ENCODE results near the gene TOR1A. TPM values are rescaled to one million over a fixed set of nuclear protein-coding genes. Genes with fewer than 3 reads are reported as not detected.
"Not testable (repeated sequence)": the region's sequence is repeated elsewhere in the genome, so short reads cannot be mapped to it uniquely, and the experiment has no call there.

The TOR1A gene
- total and polyA plus RNA-seq, 2 experiments from 2014 or later: 73.6 to 101 TPM

DNA sequence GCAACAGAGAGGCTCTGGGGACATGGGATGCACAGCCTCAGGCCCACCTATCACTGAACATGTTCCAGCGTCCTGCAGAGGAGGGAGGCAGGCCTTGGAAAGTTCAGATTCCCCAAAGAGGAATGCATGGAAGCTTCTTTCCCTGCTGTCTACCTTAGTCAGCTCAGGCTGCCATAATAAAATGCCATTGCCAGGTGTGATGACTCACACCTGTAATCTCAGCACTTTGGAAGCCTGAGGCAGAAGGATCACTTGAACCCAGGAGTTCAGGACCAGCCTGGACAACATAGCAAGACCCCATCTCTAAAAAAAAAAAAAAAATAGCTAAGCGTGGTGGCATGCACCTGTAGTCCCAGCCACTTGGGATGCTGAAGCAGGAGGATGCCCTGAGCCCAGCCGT, 45.5 kb downstream of the TOR1A start:
- WGBS, 2 experiments (ENCODE audit: low coverage in 1 of 2, low lambda C conversion rate in 2 of 2, missing lambda C conversion rate in 2 of 2): 72% methylated on average over 3 of the region's 3 CpGs
- no peak overlapping the region for H3K4me3 ChIP-seq
- H3K36me3 ChIP-seq (ENCODE audit: low read depth): no peaks in the 10 kb centered on the region
- H3K27me3 ChIP-seq (replicated peaks; ENCODE audit: insufficient read depth): no peaks in the 10 kb centered on the region
- in situ Hi-C loops (cut with MboI): no loop called here
- H3K27ac ChIP-seq: no peak overlapping the region
- peaks cover 16% of the 10 kb centered on the region for H3K4me1 ChIP-seq (ENCODE audit: insufficient read depth)
- TF ChIP-seq EZH2 (IDR thresholded peaks at IDR 0.05; ENCODE audit: insufficient read depth, poor library complexity, severe bottlenecking) (no peak), EZH2phosphoT487 (IDR thresholded peaks at IDR 0.05; ENCODE audit: insufficient read depth, low read depth) (no peak)
- no peaks in the 10 kb centered on the region for H3K79me2 ChIP-seq (ENCODE audit: insufficient read depth)
- no peaks in the 10 kb centered on the region for H4K20me1 ChIP-seq (ENCODE audit: insufficient read depth)
- no peaks in the 10 kb centered on the region for H3K9me2 ChIP-seq (ENCODE audit: insufficient read depth)
- no peak overlapping the region for H3K4me2 ChIP-seq (ENCODE audit: unreplicated experiment)
- H2AFZ ChIP-seq: no peak overlapping the region
- no peak for DNase-seq
- H3K9ac ChIP-seq: no peak overlapping the region
- H3K9me3 ChIP-seq (ENCODE audit: low read depth): no peaks in the 10 kb centered on the region
- peaks cover 12% of the 10 kb centered on the region for H3F3A ChIP-seq (ENCODE audit: insufficient read depth)

- H3K4me3 ChIP-seq: peak overlapping the region; percentile 37
- no peak overlapping the region for H2AFZ ChIP-seq
- DNase-seq: no peak
- H3K9me2 ChIP-seq (ENCODE audit: insufficient read depth): no peaks in the 10 kb centered on the region
- peaks cover 12% of the 10 kb centered on the region for H3F3A ChIP-seq (ENCODE audit: insufficient read depth)
- in situ Hi-C loops (cut with MboI): no loop called here
- H3K4me2 ChIP-seq (ENCODE audit: unreplicated experiment): peak overlapping the region; percentile 49
- WGBS, 2 experiments (ENCODE audit: low coverage in 1 of 2, low lambda C conversion rate in 2 of 2, missing lambda C conversion rate in 2 of 2): 45 to 52% methylated on average over 11 of the region's 11 CpGs
- no peaks in the 10 kb centered on the region for H3K27me3 ChIP-seq (replicated peaks; ENCODE audit: insufficient read depth)
- H3K4me1 ChIP-seq (ENCODE audit: insufficient read depth): peaks cover 16% of the 10 kb centered on the region
- no peaks in the 10 kb centered on the region for H3K36me3 ChIP-seq (ENCODE audit: low read depth)
- TF ChIP-seq EZH2phosphoT487 (IDR thresholded peaks at IDR 0.05; ENCODE audit: insufficient read depth, low read depth) (no peak), EZH2 (IDR thresholded peaks at IDR 0.05; ENCODE audit: insufficient read depth, poor library complexity, severe bottlenecking) (no peak)
- no peaks in the 10 kb centered on the region for H4K20me1 ChIP-seq (ENCODE audit: insufficient read depth)
- H3K27ac ChIP-seq: peak overlapping the region; percentile 90
- H3K9ac ChIP-seq: peak overlapping the region; percentile 60
- H3K79me2 ChIP-seq (ENCODE audit: insufficient read depth): no peaks in the 10 kb centered on the region
- no peaks in the 10 kb centered on the region for H3K9me3 ChIP-seq (ENCODE audit: low read depth)
Observed at GRCh38 chr9:129777769-129778130, 46.2 kb downstream of the TOR1A start.

DNA sequence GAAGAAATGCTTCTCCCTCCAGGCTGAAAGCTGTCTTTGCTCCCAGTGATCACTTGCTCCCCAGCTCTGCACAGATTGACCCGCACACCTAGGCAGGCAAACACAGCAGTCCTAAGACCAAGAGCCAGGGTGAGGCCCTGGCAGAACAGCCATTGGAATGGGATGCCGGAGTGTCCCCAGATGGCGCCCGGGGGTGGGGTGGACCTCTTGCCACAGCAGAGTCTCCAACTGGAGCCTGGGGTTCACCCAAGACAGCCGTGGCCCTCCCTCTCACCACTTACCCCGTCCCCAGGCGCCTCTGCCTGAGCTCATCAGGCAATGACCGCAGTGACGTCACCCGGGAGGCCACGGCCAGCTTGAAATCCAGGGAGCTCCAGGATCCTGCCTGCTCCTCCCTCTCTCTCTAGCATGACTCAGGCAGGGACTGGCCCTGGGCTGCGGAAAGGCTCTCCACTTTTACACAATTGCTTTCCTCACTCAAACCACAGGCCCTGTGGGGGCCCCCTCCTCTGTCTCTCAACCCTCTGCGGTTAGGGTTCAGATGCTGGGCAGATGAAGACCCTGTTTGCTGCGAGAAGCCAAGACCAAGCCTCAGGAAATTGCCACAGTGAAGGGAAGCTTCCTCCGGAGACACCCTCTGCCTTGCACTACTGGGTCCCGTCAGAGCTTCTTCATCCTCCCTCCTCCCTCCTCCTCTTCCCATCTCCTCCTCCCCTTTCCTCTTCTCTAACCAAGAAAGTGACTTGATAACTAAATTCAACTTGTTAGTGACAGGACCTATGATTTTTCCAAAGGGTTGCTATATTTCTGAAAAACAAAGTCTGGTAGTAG, 46.8 kb downstream of the TOR1A start:
- Histone ChIP-seq H3K9me3 (ENCODE audit: low read depth) (no peaks in the 10 kb centered on the region), H3K4me1 (ENCODE audit: insufficient read depth) (peaks cover 16% of the 10 kb centered on the region), H3K36me3 (ENCODE audit: low read depth) (no peaks in the 10 kb centered on the region), H3K79me2 (ENCODE audit: insufficient read depth) (no peaks in the 10 kb centered on the region), H3K4me3 (peak overlapping the region; percentile 37), H3F3A (ENCODE audit: insufficient read depth) (peaks cover 12% of the 10 kb centered on the region), H3K9ac (peak overlapping the region; percentile 78), H3K27ac (peak overlapping the region; percentile 90), H3K27me3 (replicated peaks; ENCODE audit: insufficient read depth) (no peaks in the 10 kb centered on the region), H3K4me2 (ENCODE audit: unreplicated experiment) (peak overlapping the region; percentile 71), H2AFZ (peak overlapping the region; percentile 37), H4K20me1 (ENCODE audit: insufficient read depth) (no peaks in the 10 kb centered on the region), H3K9me2 (ENCODE audit: insufficient read depth) (no peaks in the 10 kb centered on the region)
- 0 out of 2 replicates have a peak, but pooled peaks have one; percentile 53 for TF ChIP-seq EZH2phosphoT487 (IDR thresholded peaks at IDR 0.05; ENCODE audit: insufficient read depth, low read depth)
- no peak for TF ChIP-seq EZH2 (IDR thresholded peaks at IDR 0.05; ENCODE audit: insufficient read depth, poor library complexity, severe bottlenecking)
- WGBS, 2 experiments (ENCODE audit: low coverage in 1 of 2, low lambda C conversion rate in 2 of 2, missing lambda C conversion rate in 2 of 2): 1 to 3% methylated on average over 16 of the region's 16 CpGs
- in situ Hi-C loops (cut with MboI): no loop called here
- peak; percentile 100 for DNase-seq

DNA sequence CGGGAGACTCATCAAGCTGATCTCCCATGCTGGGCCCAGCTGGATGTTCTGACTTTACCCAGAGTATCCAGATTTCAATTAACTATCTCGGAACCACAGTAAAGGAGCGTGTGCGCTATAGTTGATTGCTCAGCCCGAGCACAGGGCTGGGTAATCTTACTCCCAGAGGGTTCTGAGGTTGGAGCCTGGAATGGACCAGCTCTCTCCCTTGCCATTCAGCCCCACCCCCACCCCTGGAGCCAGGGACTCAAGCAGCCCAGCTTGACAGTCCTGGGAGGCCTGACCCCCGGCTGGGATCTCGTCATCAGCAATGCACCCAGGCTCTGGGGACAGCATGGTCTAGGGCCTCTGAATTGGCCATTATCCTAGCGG, 47.4 kb downstream of the TOR1A start:
- Histone ChIP-seq H3K27me3 (replicated peaks; ENCODE audit: insufficient read depth) (no peaks in the 10 kb centered on the region), H3K36me3 (ENCODE audit: low read depth) (no peaks in the 10 kb centered on the region), H3K9me2 (ENCODE audit: insufficient read depth) (no peaks in the 10 kb centered on the region), H3K9me3 (ENCODE audit: low read depth) (no peaks in the 10 kb centered on the region), H3K9ac (peak overlapping the region; percentile 78), H3K4me1 (ENCODE audit: insufficient read depth) (peaks cover 16% of the 10 kb centered on the region), H3K79me2 (ENCODE audit: insufficient read depth) (no peaks in the 10 kb centered on the region), H3F3A (ENCODE audit: insufficient read depth) (peaks cover 12% of the 10 kb centered on the region), H2AFZ (peak overlapping the region; percentile 25), H4K20me1 (ENCODE audit: insufficient read depth) (no peaks in the 10 kb centered on the region), H3K27ac (peak overlapping the region; percentile 90), H3K4me2 (ENCODE audit: unreplicated experiment) (peak overlapping the region; percentile 71), H3K4me3 (0 out of 2 replicates have a peak overlapping the region, but pooled peaks have one; percentile 19)
- 29 to 31% methylated on average over 8 of the region's 8 CpGs for WGBS, 2 experiments (ENCODE audit: low coverage in 1 of 2, low lambda C conversion rate in 2 of 2, missing lambda C conversion rate in 2 of 2)
- DNase-seq: peak; percentile 66
- in situ Hi-C loops (cut with MboI): no loop called here
- TF ChIP-seq EZH2 (IDR thresholded peaks at IDR 0.05; ENCODE audit: insufficient read depth, poor library complexity, severe bottlenecking) (no peak), EZH2phosphoT487 (IDR thresholded peaks at IDR 0.05; ENCODE audit: insufficient read depth, low read depth) (no peak)

DNA sequence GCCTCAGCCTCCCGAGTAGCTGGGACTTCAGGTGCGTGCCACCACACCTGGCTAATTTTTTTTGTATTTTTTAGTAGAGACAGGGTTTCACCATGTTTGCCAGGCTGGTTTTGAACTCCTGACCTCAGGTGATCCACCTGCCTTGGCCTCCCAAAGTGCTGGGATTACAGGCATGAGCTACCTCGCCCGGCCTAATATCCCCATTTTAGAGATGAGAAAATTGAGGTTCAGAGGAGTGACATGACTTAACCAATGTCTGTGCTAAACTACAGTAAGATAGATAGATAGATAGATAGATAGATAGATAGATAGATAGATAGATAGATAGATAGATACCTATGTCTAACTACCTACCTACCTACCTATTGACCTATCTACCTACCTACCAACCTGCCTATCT, 47.8 kb downstream of the TOR1A start:
- peak overlapping the region; percentile 90 for H3K27ac ChIP-seq
- H3K79me2 ChIP-seq (ENCODE audit: insufficient read depth); in situ Hi-C loops (cut with MboI); H3K4me3 ChIP-seq; H3K36me3 ChIP-seq (ENCODE audit: low read depth); H3K9me3 ChIP-seq (ENCODE audit: low read depth); H3K9me2 ChIP-seq (ENCODE audit: insufficient read depth); H3K27me3 ChIP-seq (replicated peaks; ENCODE audit: insufficient read depth); H4K20me1 ChIP-seq (ENCODE audit: insufficient read depth); H2AFZ ChIP-seq; DNase-seq: not testable (repeated sequence)
- H3K4me1 ChIP-seq (ENCODE audit: insufficient read depth): peaks cover 16% of the 10 kb centered on the region
- WGBS, 2 experiments (ENCODE audit: low coverage in 1 of 2, low lambda C conversion rate in 2 of 2, missing lambda C conversion rate in 2 of 2): 75 to 80% methylated on average over 4 of the region's 4 CpGs
- peak overlapping the region; percentile 78 for H3K9ac ChIP-seq
- peaks cover 12% of the 10 kb centered on the region for H3F3A ChIP-seq (ENCODE audit: insufficient read depth)
- peak overlapping the region; percentile 71 for H3K4me2 ChIP-seq (ENCODE audit: unreplicated experiment)
